Uterus (tissue), 4 donors: Measurements from ENCODE around the gene PSD. TPM values are rescaled to one million over a fixed set of nuclear protein-coding genes. Genes with fewer than 3 reads are reported as not detected.
"Not testable (repeated sequence)": the region's sequence is repeated elsewhere in the genome, so short reads cannot be mapped to it uniquely, and the experiment has no call there.

Experiments used
- DNase-seq, 2 donors: peaks; one replicate each; pipeline ENCODE4 v3.0.0-alpha.2; 2019 to 2020
- H3K27ac ChIP-seq, 2 donors: fragments of 200-600 bp; sonication (generic); 1 replicate in 1 of 2; 2 replicates in 1 of 2; pipeline ENCODE4 v1.5.1; 2016 to 2018
- H3K27me3 ChIP-seq, 2 donors: fragments of 200-600 bp; sonication (generic); one replicate each; pipeline ENCODE4 v1.5.1; 2018 to 2019; ENCODE audit warnings: control low read depth in 1 of 2
- H3K36me3 ChIP-seq, 2 donors: fragments of 200-600 bp; sonication (generic); one replicate each; pipeline ENCODE4 v1.5.1; 2019; ENCODE audit warnings: control low read depth in 1 of 2
- H3K4me1 ChIP-seq, 2 donors: fragments of 200-600 bp; sonication (generic); one replicate each; pipeline ENCODE4 v1.5.1; 2018 to 2019; ENCODE audit warnings: control low read depth in 1 of 2
- H3K4me3 ChIP-seq, 2 donors: fragments of 200-600 bp; sonication (generic); 1 replicate in 1 of 2; 2 replicates in 1 of 2; pipeline ENCODE4 v1.5.1; 2018 to 2019; ENCODE audit warnings: mild to moderate bottlenecking in 1 of 2
- H3K9me3 ChIP-seq, 2 donors: fragments of 200-600 bp; sonication (generic); one replicate each; pipeline ENCODE4 v1.5.1; 2019; ENCODE audit warnings: control low read depth in 1 of 2
- CTCF ChIP-seq, 4 experiments: fragments of 200-600 bp in 2 of 4; fragments of 450-650 bp in 2 of 4; sonication (generic) in 2 of 4; IDR thresholded peaks; one replicate each; pipeline ENCODE4 v1.5.1; 2016 to 2019; ENCODE audit warnings: antibody characterized with exemption in 4 of 4, mild to moderate bottlenecking in 2 of 4, moderate library complexity in 1 of 4
- POLR2A ChIP-seq, 2 donors: fragments of 450-650 bp; IDR thresholded peaks; one replicate each; pipeline ENCODE4 v1.6.1; 2016; ENCODE audit warnings: antibody characterized with exemption in 2 of 2, mild to moderate bottlenecking in 1 of 2, moderate library complexity in 1 of 2
- intact Hi-C: fragments of 100-400 bp; cut with DNase I; formaldehyde crosslinking; loops from one replicate; pipeline ENCODE4 v1.15.1; 2023; ENCODE audit warnings: low total_unique reads
- total RNA-seq, 4 donors: library from RNA; depleted of rRNA in 3 of 4; stranded (reverse); fragments of >200 nt in 3 of 4; gene quantifications; one replicate each; pipeline versions ENCODE4 v1.1.0 to v1.2.4, GENCODE V29; 2014 to 2023
- donor health status: DM: yes; HTN: yes; CAD: no.

Gene PSD
- total RNA-seq, 4 donors from 2014 or later = 31.3 to 114 (median 37.3) TPM; not detected in 1

- intact Hi-C loops = no loop called here
- H3K9me3 ChIP-seq = no peaks in the 10 kb centered on the region
- no peak for TF ChIP-seq POLR2A (IDR thresholded peaks at IDR 0.05)
- no peak for TF ChIP-seq CTCF (IDR thresholded peaks at IDR 0.05)
Measured at GRCh38 chr10:102455893-102456471, 37.4 kb upstream of the PSD start.

GRCh38 chr10:102454662-102455487 lies 36.3 kb upstream of the PSD start:
- intact Hi-C loops, H3K4me3 ChIP-seq, H3K27me3 ChIP-seq, H3K9me3 ChIP-seq, H3K4me1 ChIP-seq, H3K27ac ChIP-seq, DNase-seq, H3K36me3 ChIP-seq: not testable (repeated sequence)

More at GRCh38 chr10:102455893-102456471, 37.4 kb upstream of the PSD start:
- no peaks in the 10 kb centered on the region for H3K36me3 ChIP-seq
- H3K4me1 ChIP-seq = peaks cover 0 to 4% of the 10 kb centered on the region in 2 donors
- H3K27ac ChIP-seq = no peak overlapping the region
- H3K4me3 ChIP-seq = no peak overlapping the region
- DNase-seq = no peak
- no peaks in the 10 kb centered on the region for H3K27me3 ChIP-seq

DNA sequence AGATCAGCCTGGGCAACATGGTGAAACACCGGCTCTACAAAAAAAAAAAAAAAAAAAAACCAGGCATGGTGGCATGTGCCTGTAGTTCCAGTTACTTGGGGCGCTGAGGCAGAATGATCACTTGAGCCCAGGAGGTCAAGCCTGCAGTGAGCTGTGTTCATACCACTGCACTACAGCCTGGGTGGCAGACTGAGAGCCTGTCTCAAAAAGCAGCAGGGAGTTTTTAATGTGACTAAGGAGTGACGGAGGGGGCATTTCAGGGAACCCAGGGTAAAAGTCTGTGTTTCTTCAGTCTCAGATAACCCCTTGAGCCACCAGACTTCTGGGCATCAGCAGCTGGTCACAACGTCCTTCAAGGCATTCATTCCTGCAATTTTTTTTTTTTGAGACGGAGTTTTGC lies 34.9 kb upstream of the PSD start:
- Histone ChIP-seq H3K9me3 (no peaks in the 10 kb centered on the region), H3K27ac (no peak overlapping the region), H3K4me1 (no peaks in the 10 kb centered on the region), H3K36me3 (no peaks in the 10 kb centered on the region), H3K27me3 (no peaks in the 10 kb centered on the region), H3K4me3 (no peak overlapping the region)
- no peak for DNase-seq
- intact Hi-C loops = no loop called here
- TF ChIP-seq POLR2A (IDR thresholded peaks at IDR 0.05) (no peak), CTCF (IDR thresholded peaks at IDR 0.05) (no peak)

GRCh38 chr10:102452672-102453340 lies 34.2 kb upstream of the PSD start:
- no peaks in the 10 kb centered on the region for H3K4me1 ChIP-seq
- H3K36me3 ChIP-seq = no peaks in the 10 kb centered on the region
- DNase-seq = no peak
- H3K9me3 ChIP-seq = no peaks in the 10 kb centered on the region
- no peak for TF ChIP-seq CTCF (IDR thresholded peaks at IDR 0.05)
- no peak for TF ChIP-seq POLR2A (IDR thresholded peaks at IDR 0.05)
- peak overlapping the region in 1 of 2 donors; percentile 31 for H3K27ac ChIP-seq
- intact Hi-C loops = no loop called here
- H3K4me3 ChIP-seq = no peak overlapping the region
- no peaks in the 10 kb centered on the region for H3K27me3 ChIP-seq

DNA sequence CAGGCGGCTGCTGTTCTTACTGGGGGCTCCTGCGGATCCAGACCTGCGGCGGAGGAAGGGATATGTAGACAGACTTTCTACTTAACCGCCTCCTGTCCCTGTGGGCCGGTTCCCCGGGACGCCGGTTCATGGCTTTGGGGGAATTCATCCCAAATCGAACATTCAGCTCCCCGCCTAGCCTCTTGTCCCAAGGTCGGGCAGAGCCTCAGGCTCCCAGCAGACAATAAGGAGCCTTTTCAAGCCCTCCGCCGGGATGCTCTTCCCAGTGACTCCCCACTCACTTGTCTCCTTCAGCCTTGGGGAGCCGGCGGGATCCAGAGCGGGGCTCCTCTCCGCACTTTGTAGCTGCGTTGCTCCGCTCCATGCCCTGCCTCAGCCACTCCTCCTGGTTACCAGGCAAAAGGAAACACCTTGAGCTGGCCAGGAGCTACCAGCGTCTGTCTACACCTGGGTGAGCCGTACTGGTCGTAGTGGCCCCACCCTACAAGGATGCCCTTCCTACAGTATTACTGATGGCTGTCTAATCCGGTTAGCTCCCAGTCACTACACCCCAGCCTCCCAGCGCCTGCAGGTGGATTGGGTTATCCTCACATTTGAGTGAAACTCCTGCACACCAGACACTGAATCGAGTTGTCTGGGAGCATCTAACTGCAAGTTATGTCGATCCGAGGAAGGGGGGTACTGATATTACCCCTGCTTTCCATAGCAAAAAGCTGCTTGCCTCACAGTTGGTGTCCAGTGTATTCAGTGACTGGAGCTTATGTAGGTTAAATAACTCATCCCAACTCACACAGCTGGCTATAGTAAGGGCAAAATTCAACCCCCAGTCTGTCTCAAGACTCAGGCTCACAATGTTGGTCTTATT lies 32.8 kb upstream of the PSD start, which contains the start of gene C10orf95:
Gene C10orf95 (minus strand): TSS at position 439 of the 865 bp plus-strand sequence. CDS start 450 bp downstream, outside the sequence.
- peak within 1 kb of the TSS; percentile 76 to 85 for H3K27ac ChIP-seq
- intact Hi-C loops = no loop called here
- DNase-seq = no peak
- H3K9me3 ChIP-seq = no peaks in the 10 kb centered on the region
- peak within 1 kb of the TSS; percentile 51 to 82 for H3K4me3 ChIP-seq
- H3K4me1 ChIP-seq = no peaks in the 10 kb centered on the region
- H3K36me3 ChIP-seq = no peaks in the 10 kb centered on the region
- TF ChIP-seq CTCF (IDR thresholded peaks at IDR 0.05) (no peak), POLR2A (IDR thresholded peaks at IDR 0.05) (no peak)
- H3K27me3 ChIP-seq = no peaks in the 10 kb centered on the region
